Tibial nerve (tissue), 4 donors: ENCODE results near the gene HFM1. TPM values are rescaled to one million over a fixed set of nuclear protein-coding genes. Genes with fewer than 3 reads are reported as not detected.

Experiments used
- DNase-seq, 2 donors: peaks; one replicate each; pipeline ENCODE4 v3.0.0-alpha.2; 2019; ENCODE audit warnings: low spot score in 2 of 2
- H3K27ac ChIP-seq, 4 donors: fragments of 200-600 bp; sonication (generic) in 3 of 4; one replicate each; pipeline ENCODE4 v1.5.1; 2017 to 2019; ENCODE audit warnings: mild to moderate bottlenecking in 1 of 4
- H3K27me3 ChIP-seq, 2 donors: fragments of 200-600 bp; sonication (generic) in 1 of 2; one replicate each; pipeline versions ENCODE4 v1.5.1 to v1.6.0; 2017 to 2019
- H3K36me3 ChIP-seq, 3 donors: fragments of 200-600 bp; sonication (generic); one replicate each; pipeline ENCODE4 v1.5.1; 2018 to 2019
- H3K4me1 ChIP-seq, 4 donors: fragments of 200-600 bp; sonication (generic) in 3 of 4; one replicate each; pipeline ENCODE4 v1.5.1; 2017 to 2019
- H3K4me3 ChIP-seq, 4 donors: fragments of 200-600 bp; sonication (generic) in 3 of 4; one replicate each; pipeline ENCODE4 v1.5.1; 2017 to 2019; ENCODE audit warnings: mild to moderate bottlenecking in 1 of 4, moderate library complexity in 1 of 4
- H3K9me3 ChIP-seq, 4 donors: fragments of 200-600 bp; sonication (generic) in 3 of 4; one replicate each; pipeline ENCODE4 v1.5.1; 2017 to 2019
- EP300 ChIP-seq, 2 donors: sonication (generic); formaldehyde crosslinking; IDR thresholded peaks; one replicate each; pipeline ENCODE4 v1.6.1; 2017; ENCODE audit warnings: antibody characterized with exemption in 2 of 2, mild to moderate bottlenecking in 1 of 2
- POLR2A ChIP-seq, 2 donors: fragments of 450-650 bp; IDR thresholded peaks; one replicate each; pipeline ENCODE4 v1.6.1; 2017; ENCODE audit warnings: antibody characterized with exemption in 2 of 2, mild to moderate bottlenecking in 2 of 2, moderate library complexity in 2 of 2
- WGBS, 2 donors: methylation state at CpG; one replicate each; pipeline ENCODE4 v1.1.5; 2018; 5-methylcytosine and 5-hydroxymethylcytosine counted together
- total RNA-seq, 4 donors: library from RNA; depleted of rRNA; stranded (reverse); fragments of >200 nt; gene quantifications; one replicate each; pipeline ENCODE4 v1.1.0, GENCODE V29; 2016
- TF ChIP-seq, protein P1 (sequence below), 5 experiments: fragments of 200-600 bp in 3 of 5; fragments of 450-650 bp in 2 of 5; sonication (generic) in 3 of 5; IDR thresholded peaks; one replicate each; pipeline ENCODE4 v1.5.1; 2016 to 2019; ENCODE audit warnings: antibody characterized with exemption in 5 of 5, mild to moderate bottlenecking in 3 of 5, moderate library complexity in 2 of 5

The HFM1 gene
- total RNA-seq, 4 donors from 2014 or later, result 1.5 to 9.0 (median 2.1) TPM

DNA sequence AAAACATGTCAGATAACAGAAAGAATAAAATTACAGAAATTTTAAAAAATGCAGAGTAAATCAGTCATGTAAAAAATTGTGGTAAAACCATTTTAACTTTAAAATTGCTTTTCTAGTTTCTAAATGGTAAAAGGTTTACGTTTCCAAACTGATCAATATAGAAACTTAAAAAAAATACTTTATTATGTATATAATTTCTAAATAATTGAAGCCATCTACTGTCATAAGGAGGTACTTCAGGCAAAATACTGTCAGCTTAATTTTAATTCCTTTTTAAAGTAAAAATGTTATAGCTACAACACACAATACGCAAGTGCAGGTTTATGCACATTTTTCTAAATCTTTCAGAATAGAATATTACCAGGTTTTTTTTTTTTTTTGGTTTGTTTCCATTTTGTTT, 159.9 kb downstream of the HFM1 start:
- Histone ChIP-seq H3K4me1 (no peaks in the 10 kb centered on the region), H3K36me3 (no peaks in the 10 kb centered on the region), H3K4me3 (no peak overlapping the region), H3K27ac (no peak overlapping the region), H3K27me3 (no peaks in the 10 kb centered on the region), H3K9me3 (no peaks in the 10 kb centered on the region)
- WGBS, 2 donors, result 75 to 78% methylated on average over 2 of the region's 2 CpGs
- TF ChIP-seq, protein P1, sequence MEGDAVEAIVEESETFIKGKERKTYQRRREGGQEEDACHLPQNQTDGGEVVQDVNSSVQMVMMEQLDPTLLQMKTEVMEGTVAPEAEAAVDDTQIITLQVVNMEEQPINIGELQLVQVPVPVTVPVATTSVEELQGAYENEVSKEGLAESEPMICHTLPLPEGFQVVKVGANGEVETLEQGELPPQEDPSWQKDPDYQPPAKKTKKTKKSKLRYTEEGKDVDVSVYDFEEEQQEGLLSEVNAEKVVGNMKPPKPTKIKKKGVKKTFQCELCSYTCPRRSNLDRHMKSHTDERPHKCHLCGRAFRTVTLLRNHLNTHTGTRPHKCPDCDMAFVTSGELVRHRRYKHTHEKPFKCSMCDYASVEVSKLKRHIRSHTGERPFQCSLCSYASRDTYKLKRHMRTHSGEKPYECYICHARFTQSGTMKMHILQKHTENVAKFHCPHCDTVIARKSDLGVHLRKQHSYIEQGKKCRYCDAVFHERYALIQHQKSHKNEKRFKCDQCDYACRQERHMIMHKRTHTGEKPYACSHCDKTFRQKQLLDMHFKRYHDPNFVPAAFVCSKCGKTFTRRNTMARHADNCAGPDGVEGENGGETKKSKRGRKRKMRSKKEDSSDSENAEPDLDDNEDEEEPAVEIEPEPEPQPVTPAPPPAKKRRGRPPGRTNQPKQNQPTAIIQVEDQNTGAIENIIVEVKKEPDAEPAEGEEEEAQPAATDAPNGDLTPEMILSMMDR (IDR thresholded peaks at IDR 0.05), result no peak
- TF ChIP-seq EP300 (IDR thresholded peaks at IDR 0.05) (no peak), POLR2A (IDR thresholded peaks at IDR 0.05) (no peak)
- DNase-seq, result no peak

DNA sequence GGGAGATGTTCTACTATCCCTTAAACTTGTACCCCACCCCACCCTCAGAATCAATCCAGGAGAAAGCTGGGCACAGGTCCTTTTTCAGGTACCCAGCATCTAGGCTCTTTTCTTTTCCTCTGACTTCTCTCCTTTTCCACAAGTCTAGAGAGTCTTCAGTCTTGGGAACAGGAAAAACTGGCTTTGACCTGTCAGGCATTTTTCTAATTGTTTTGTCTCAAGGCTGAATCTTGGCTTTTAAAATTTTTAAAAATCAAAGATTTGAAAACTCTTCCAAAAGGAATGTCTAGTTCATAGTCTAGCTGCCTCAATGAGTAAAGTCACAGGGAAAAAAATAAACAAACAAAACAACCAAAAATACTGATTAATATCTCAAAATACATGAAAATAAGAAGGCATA, 161.5 kb downstream of the HFM1 start:
- no peak for TF ChIP-seq POLR2A (IDR thresholded peaks at IDR 0.05)
- no peak for TF ChIP-seq EP300 (IDR thresholded peaks at IDR 0.05)
- TF ChIP-seq, protein P1 (IDR thresholded peaks at IDR 0.05), result no peak
- Histone ChIP-seq H3K4me1 (no peaks in the 10 kb centered on the region), H3K36me3 (no peaks in the 10 kb centered on the region), H3K9me3 (no peaks in the 10 kb centered on the region), H3K27me3 (no peaks in the 10 kb centered on the region), H3K27ac (no peak overlapping the region), H3K4me3 (no peak overlapping the region)
- DNase-seq, result no peak

GRCh38 chr1:91234181-91234580, 170.5 kb downstream of the HFM1 start:
- H3K4me1 ChIP-seq, result no peaks in the 10 kb centered on the region
- no peak for DNase-seq
- H3K27me3 ChIP-seq, result no peaks in the 10 kb centered on the region
- no peaks in the 10 kb centered on the region for H3K9me3 ChIP-seq
- no peaks in the 10 kb centered on the region for H3K36me3 ChIP-seq
- no peak for TF ChIP-seq EP300 (IDR thresholded peaks at IDR 0.05)
- TF ChIP-seq POLR2A (IDR thresholded peaks at IDR 0.05), result no peak
- TF ChIP-seq, protein P1 (IDR thresholded peaks at IDR 0.05), result no peak
- H3K27ac ChIP-seq, result no peak overlapping the region
- H3K4me3 ChIP-seq, result no peak overlapping the region
- 60 to 62% methylated on average over 1 of the region's 1 CpG for WGBS, 2 donors

DNA sequence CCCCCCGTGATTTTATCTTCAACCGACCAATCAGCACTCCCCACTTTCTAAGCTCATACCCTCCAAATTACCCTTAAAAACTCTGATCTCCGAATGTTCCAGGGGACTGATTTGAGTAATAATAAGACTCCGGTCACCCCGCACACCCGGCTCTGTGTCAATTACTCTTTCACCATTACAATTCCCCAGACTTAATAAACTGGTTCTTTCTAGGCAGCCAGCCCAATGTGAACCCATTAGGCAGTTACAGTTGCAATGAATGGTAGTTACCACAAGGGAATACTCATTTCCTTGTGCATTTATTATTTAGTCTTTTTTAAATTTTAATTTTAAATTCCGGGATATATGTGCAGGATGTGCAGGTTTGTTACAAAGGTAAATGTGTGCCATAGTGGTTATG, 177.9 kb downstream of the HFM1 start:
- Histone ChIP-seq H3K9me3 (no peaks in the 10 kb centered on the region), H3K36me3 (no peaks in the 10 kb centered on the region), H3K27me3 (no peaks in the 10 kb centered on the region), H3K4me1 (no peaks in the 10 kb centered on the region), H3K27ac (no peak overlapping the region), H3K4me3 (no peak overlapping the region)
- WGBS, 2 donors, result 83 to 84% methylated on average over 7 of the region's 7 CpGs
- no peak for DNase-seq
- TF ChIP-seq, protein P1 (IDR thresholded peaks at IDR 0.05), result no peak
- TF ChIP-seq POLR2A (IDR thresholded peaks at IDR 0.05), result no peak
- no peak for TF ChIP-seq EP300 (IDR thresholded peaks at IDR 0.05)

- TF ChIP-seq, protein P1 (IDR thresholded peaks at IDR 0.05), result no peak
- no peak for TF ChIP-seq EP300 (IDR thresholded peaks at IDR 0.05)
- TF ChIP-seq POLR2A (IDR thresholded peaks at IDR 0.05), result no peak
- Histone ChIP-seq H3K36me3 (no peaks in the 10 kb centered on the region), H3K27me3 (no peaks in the 10 kb centered on the region), H3K27ac (no peak overlapping the region), H3K4me1 (no peaks in the 10 kb centered on the region), H3K9me3 (no peaks in the 10 kb centered on the region), H3K4me3 (no peak overlapping the region)
- DNase-seq, result no peak
- WGBS, 2 donors, result 68 to 70% methylated on average over 4 of the region's 4 CpGs
Measured at GRCh38 chr1:91224878-91225277, 179.8 kb downstream of the HFM1 start.
